Stimulated activated memory B cell treated with anti-CD40 and anti-IgM and Interleukin-4, amounts not matched to agents 10 μg/mL and 1 μg/mL and 100 μg/mL, for 72 hours (primary cell): Measurements from ENCODE around the gene TSTD2.
"Not testable (repeated sequence)": the region's sequence is repeated elsewhere in the genome, so short reads cannot be mapped to it uniquely, and the experiment has no call there.

Experiments
- ATAC-seq: fragments of 150-1000 bp; cut with Tn5 transposase; 2 replicates; pipeline ENCODE4 v1.10.0; 2021
- H3K27ac Mint-ChIP-seq: one replicate; pipeline ENCODE4 v1.8.0; 2022; ENCODE audit warnings: mild to moderate bottlenecking, mixed read lengths
- H3K27me3 Mint-ChIP-seq: one replicate; pipeline ENCODE4 v1.8.0; 2022; ENCODE audit warnings: mixed read lengths
- H3K36me3 Mint-ChIP-seq: one replicate; pipeline ENCODE4 v1.8.0; 2022; ENCODE audit warnings: mixed read lengths
- H3K4me1 Mint-ChIP-seq: one replicate; pipeline ENCODE4 v1.8.0; 2022; ENCODE audit warnings: mixed read lengths
- H3K4me3 Mint-ChIP-seq: one replicate; pipeline ENCODE4 v1.8.0; 2022; ENCODE audit warnings: mild to moderate bottlenecking, moderate library complexity, mixed read lengths
- H3K9me3 Mint-ChIP-seq: one replicate; pipeline ENCODE4 v1.8.0; 2022; ENCODE audit warnings: mixed read lengths

Gene TSTD2

DNA sequence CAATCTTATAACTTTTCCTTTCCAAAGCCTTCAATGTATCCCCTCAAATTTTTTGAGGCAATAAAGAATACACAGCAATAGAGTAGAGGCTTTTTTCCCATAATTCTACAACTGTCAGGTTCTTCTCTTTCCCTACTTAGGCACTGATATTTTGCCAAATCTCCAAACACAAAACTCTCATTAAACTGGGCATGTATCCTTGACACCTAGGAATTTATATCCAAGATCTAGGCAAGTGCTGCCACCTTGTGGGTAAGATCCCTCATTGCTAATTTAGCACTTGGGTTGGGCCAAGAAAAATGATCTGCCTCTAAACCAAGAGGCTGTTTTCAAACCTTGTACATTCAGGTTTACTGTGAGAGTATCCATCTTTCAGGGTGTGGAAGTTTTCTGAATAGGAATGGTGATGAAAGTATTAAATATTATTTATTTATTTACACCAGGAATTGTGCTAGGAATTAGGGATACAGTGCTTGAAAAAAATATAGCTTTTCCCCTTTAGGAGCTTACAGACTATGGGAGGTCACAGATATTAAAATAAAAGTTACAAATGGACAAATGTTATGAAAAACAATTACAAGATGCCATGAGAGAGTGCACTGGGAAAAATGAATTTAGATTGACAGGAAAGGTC, 17.6 kb downstream of the TSTD2 start:
- Mint-ChIP-seq H3K36me3 (peaks cover 49% of the 10 kb centered on the region), H3K4me1 (peaks cover 21% of the 10 kb centered on the region), H3K27me3 (no peaks in the 10 kb centered on the region), H3K27ac (no peak overlapping the region), H3K9me3 (no peaks in the 10 kb centered on the region), H3K4me3 (no peak overlapping the region)
- ATAC-seq = no peak

DNA sequence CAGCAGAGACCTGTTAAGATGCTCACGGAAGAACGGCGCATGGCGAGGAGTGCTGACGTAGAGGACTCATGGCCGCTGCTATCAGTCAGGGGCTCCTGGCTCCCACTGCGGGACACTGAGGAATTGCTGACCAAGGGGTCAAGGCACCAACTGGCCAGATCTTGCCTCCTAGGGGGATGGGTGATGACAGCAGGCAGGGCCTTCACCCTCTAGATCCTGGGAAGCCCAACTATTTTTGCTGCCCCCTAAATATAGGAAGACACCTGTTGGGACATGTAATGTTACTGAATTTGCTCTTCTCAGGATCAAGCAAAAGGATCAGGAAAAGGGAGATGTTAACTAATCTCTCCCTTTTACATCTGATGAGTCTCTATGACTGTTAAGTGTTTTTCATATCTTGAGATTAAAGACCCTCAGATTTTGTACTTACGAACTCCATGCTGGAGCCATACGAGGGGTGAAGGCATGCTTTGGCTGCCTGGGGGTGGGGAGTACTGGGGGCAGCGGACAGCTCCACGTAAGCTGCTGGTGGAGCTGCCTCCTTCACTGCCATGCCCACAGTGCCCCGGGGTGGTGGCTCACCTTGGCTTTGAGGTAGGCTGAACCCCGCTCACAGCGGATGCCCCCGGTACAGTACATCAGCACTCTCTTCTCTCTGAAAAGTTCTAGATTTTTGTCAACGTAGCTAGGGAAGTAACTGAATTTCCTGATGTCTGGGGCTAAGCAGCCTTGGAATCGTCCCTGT, 28.1 kb downstream of the TSTD2 start:
- Mint-ChIP-seq H3K27me3 (no peaks in the 10 kb centered on the region), H3K9me3 (no peaks in the 10 kb centered on the region), H3K27ac (no peak overlapping the region), H3K4me3 (no peak overlapping the region), H3K4me1 (no peaks in the 10 kb centered on the region), H3K36me3 (peaks cover 60% of the 10 kb centered on the region)
- ATAC-seq = no peak

DNA sequence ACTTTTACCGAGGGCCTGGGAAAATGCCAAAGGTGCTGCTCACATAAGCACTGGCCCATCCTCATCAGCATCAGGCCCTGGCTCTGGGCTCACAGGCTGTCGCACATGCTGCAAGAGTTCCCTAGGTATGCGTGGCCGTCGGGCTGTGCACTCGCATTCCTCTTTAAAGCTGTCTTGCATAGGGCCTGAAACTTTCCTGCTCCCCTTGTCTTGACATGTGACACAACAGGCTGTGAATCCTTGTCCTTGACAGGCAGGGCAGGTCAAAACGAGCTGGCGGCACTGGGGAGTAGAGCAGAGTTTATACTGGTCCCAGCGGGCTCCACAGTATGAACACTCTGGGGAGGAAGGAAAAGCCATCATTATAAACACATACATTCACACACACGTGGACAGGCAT, 30.7 kb downstream of the TSTD2 start:
- Mint-ChIP-seq H3K4me3 (no peak overlapping the region), H3K4me1 (peaks cover 6% of the 10 kb centered on the region), H3K9me3 (no peaks in the 10 kb centered on the region), H3K27me3 (no peaks in the 10 kb centered on the region), H3K27ac (no peak overlapping the region), H3K36me3 (peaks cover 55% of the 10 kb centered on the region)
- ATAC-seq = no peak

DNA sequence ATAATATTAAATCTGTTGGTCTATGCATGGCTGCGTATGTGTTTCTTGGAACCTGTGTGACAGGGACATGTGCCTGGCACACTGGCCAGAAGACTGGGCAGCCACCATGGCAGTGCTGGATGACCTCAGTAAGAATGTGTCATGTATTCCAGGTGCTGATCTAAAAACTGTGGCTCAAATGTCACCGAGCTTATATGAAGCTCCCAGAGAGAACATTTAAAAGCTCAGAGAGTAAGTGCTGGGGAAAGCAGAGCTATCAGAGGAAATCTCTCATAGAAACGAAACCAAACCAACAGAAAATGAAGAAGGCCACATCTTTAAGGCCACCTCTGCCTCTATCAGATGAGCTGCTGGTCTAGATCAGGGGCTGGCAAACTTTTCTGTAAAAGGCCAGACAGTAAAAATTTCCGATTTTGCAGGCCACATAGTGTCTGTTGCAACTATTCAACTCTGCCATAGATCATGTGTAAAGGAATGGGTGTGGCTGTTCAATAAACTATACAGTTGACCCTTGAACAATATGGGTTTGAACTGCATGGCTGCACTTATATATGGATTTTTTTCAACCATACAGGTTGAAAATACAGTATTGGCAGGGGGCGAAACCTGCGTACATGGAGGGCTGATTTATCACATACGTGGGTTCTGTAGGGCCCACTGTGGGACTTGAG, 31.8 kb downstream of the TSTD2 start:
- Mint-ChIP-seq H3K4me3 (no peak overlapping the region), H3K4me1 (peaks cover 6% of the 10 kb centered on the region), H3K36me3 (peaks cover 48% of the 10 kb centered on the region), H3K9me3 (no peaks in the 10 kb centered on the region), H3K27ac (no peak overlapping the region), H3K27me3 (no peaks in the 10 kb centered on the region)
- no peak for ATAC-seq

DNA sequence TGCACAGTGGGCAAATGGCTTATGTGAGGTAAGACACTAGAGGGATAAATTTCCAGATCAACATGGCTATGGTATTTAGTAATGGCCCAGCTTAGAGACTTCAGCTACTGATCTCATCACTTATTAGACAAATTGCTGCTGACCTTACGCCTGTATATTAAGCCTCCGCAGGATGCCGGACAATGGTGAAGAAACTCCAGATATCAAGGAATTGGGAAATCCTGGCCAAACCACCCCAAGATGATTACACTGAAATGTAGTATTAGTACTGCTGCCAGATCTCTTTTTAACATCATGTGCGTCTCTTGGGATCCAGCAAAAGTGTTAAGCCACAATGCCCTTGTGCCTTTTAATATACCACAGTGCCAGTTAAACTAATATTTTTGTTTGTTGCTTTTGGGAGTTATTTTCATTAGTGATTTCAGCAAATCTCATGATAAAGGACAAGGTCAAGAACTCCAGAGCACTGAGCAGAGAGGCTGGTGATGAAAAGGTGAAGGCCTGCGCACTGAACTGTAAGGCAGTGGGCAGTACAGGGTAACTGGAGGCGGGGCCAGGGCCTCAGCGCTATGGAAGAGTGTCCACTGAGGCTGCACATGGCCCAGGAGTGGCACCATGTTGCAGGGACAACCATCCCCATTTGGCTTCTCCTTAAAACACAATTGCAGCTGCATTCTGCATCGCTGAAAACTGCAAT, 32.5 kb downstream of the TSTD2 start:
- H3K9me3 Mint-ChIP-seq = no peaks in the 10 kb centered on the region
- ATAC-seq = no peak
- H3K4me1 Mint-ChIP-seq = peaks cover 6% of the 10 kb centered on the region
- H3K27me3 Mint-ChIP-seq = no peaks in the 10 kb centered on the region
- peaks cover 44% of the 10 kb centered on the region for H3K36me3 Mint-ChIP-seq
- no peak overlapping the region for H3K4me3 Mint-ChIP-seq
- no peak overlapping the region for H3K27ac Mint-ChIP-seq

DNA sequence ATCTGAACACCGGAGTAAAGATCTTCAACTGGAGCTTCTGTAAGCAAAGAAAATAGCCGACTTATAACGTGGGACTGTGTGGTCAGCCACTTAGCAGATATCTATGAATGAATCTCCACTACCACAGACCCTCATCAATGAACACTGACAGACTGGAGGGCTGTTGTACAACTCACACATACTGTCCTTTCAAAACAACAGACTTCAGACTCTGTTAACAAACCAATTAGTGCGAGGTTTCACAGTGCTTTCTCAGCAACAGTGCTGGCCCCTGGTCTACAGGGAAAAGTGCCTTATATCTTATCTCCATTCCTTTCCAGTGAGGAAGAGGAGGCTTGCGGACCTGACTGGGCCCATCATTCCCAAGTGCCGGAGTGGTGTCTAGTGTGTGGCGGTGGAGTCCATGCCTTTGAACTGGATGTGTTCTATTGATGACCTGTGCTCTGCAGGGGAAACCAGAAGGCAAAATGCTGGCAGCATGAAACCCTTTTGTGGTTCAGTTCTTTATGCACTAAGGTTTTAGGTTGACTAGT, 33.8 kb downstream of the TSTD2 start:
- Mint-ChIP-seq H3K27me3 (no peaks in the 10 kb centered on the region), H3K4me1 (peaks cover 6% of the 10 kb centered on the region), H3K4me3 (no peak overlapping the region), H3K36me3 (peaks cover 31% of the 10 kb centered on the region), H3K27ac (no peak overlapping the region), H3K9me3 (no peaks in the 10 kb centered on the region)
- no peak for ATAC-seq

DNA sequence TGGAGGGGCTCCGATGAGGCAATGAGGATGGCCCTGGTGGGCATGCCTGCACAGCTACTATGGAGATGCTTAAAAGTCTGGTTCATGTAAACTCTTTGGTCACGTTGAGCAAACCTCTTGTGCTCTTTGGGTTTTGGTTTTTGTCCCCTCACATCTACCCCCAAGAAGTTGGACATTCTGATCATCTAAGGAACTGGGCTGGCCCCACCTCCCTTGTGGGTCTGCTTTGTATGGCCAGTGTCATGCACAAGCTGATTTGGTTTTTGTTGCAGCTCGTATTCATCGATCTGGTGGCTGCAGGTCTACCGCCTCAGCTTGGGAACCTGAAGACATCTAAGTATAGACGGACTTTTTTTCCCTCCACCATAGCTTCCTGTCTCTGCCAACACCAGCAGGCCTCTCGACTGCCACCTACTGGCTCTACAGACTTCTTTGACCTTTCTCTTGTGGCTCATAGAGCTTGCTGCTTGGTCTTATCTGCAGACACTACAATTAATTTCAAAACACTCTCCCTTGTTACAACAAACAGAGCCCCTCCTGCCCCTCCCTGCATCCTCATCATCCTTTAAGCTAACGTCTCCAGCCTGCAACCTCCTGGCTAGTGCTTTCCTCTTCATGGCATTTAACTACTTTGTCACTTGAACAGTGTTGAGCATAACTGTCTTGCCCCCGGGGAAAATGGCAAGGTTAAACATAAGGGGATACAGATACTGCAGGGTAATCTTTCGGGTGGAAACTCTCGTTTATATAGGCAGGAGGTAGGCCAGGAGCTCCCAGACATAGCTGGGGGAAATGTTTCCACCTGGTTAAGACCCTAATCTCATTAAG, 34.5 kb downstream of the TSTD2 start:
- no peak overlapping the region for H3K27ac Mint-ChIP-seq
- peaks cover 10% of the 10 kb centered on the region for H3K4me1 Mint-ChIP-seq
- peaks cover 31% of the 10 kb centered on the region for H3K36me3 Mint-ChIP-seq

DNA sequence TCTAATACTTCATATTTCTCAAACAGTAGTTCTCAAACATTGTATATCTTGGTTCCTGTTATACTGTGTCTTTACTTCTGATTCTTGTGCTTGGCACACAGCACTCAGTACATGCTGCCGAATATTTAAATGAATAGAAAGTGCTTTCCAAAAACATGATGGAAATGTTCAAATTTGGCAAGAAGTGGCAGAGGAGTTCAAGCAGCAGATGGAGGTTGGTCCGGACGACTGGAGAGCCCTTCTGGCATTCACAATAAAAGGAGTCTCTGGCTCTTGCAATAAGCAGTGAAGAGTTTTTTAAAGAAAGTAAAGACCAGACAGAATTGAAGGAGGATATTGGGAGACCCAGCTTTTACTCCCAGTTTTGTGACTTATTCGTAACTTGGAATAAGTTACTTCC, 36.3 kb downstream of the TSTD2 start:
- no peaks in the 10 kb centered on the region for H3K27me3 Mint-ChIP-seq
- peaks cover 14% of the 10 kb centered on the region for H3K4me1 Mint-ChIP-seq
- no peak overlapping the region for H3K27ac Mint-ChIP-seq
- no peaks in the 10 kb centered on the region for H3K9me3 Mint-ChIP-seq
- H3K4me3 Mint-ChIP-seq = no peak overlapping the region
- H3K36me3 Mint-ChIP-seq = peaks cover 15% of the 10 kb centered on the region
- no peak for ATAC-seq

More for the DNA sequence above, 34.5 kb downstream of the TSTD2 start:
- Mint-ChIP-seq H3K4me3 (peak overlapping the region; percentile 47), H3K9me3 (no peaks in the 10 kb centered on the region), H3K27me3 (no peaks in the 10 kb centered on the region)
- ATAC-seq = peak; percentile 84

DNA sequence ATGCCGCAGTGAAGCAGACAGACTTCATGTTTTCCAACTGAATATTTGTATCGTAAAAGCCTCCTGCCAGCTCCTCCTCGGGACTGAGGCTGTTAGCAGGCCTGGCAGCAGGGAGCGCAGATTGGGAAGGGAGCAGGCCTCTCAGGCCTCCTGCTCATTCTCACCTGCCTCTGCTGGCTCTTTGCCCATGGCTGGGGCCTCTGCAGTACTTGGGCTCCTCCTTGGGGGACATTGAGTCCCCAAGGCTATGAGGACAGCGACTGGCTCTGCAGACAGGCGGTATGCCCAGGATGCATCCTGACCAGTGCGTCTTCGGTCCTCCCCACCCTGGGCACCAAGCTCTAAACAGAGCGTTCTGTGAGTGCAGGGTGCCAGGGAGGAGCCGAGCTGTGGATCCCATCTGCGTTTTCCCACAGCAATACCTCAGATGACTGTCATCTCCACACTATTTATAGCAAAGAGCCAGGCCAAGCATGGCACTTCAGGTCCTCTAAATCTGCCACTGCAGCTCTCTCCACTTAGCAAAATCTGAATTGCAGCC, 38.7 kb downstream of the TSTD2 start:
- Mint-ChIP-seq H3K27me3 (peaks cover 8% of the 10 kb centered on the region), H3K4me1 (peaks cover 19% of the 10 kb centered on the region), H3K4me3 (no peak overlapping the region), H3K9me3 (no peaks in the 10 kb centered on the region), H3K27ac (no peak overlapping the region), H3K36me3 (peaks cover 5% of the 10 kb centered on the region)
- no peak for ATAC-seq

DNA sequence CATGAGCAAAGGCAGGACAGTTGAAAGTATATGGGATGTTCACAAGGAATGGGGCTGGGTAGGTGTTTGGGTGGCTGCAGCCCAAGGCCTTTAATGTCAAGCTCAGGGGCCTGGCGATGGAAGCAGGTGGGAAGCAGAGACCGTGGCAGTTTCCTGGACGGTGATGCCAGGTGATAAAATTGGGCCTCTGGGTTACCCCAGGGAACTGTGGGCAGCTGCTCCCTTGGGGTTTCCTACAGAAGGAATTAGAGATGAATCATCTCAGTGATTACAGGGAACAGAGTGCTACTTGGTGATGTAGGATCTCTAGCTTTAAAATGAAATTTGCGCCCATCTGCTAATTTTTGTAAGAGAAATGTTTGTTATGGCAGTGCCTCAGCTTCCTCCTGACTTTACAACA, 39.2 kb downstream of the TSTD2 start:
- ATAC-seq = no peak
- Mint-ChIP-seq H3K4me1 (peaks cover 19% of the 10 kb centered on the region), H3K9me3 (no peaks in the 10 kb centered on the region), H3K27ac (peak overlapping the region; percentile 7), H3K4me3 (no peak overlapping the region), H3K36me3 (peaks cover 5% of the 10 kb centered on the region), H3K27me3 (peaks cover 8% of the 10 kb centered on the region)

DNA sequence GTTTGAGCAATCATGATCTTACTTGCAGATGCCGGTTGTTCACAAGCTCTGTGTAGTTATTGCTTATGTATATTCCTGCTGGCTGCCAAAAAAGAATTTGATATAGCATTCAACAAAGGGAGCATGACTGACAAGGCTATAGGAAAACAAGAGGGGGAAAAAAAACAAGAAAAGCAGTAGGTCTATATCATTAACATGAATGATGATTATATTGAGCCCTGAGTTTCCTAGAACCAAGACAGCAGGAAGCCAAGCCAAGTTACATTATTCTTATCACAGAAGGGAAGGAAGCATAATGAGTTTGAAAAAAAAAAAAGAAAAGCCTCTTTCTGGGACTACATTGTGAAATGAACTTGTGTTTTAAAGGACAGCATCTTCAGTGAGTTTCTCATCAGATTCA, 41.0 kb downstream of the TSTD2 start:
- Mint-ChIP-seq H3K4me1 (peaks cover 14% of the 10 kb centered on the region), H3K27ac (no peak overlapping the region), H3K36me3 (peaks cover 12% of the 10 kb centered on the region), H3K9me3 (no peaks in the 10 kb centered on the region), H3K27me3 (peaks cover 8% of the 10 kb centered on the region), H3K4me3 (no peak overlapping the region)
- no peak for ATAC-seq

DNA sequence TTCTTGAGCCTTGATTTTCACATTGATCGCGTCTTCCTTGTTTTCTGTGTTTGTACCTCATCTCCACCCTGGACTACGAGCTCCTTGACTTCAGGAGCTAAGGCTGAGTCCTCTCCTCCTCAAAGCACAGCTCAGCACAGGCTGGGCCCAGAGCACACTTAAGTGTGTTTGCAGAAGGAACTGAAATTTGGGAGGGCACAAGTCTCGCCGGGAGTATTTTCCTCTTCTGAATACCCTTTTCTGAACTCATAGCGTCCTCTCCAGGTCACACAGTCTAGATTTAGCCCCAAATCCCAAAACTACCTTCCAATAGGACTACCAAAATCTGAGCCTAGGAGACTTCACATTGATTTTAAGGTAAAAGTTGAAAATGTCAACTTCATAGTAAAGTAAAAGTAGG, 41.6 kb downstream of the TSTD2 start:
- Mint-ChIP-seq H3K27ac (no peak overlapping the region), H3K27me3 (peaks cover 8% of the 10 kb centered on the region), H3K9me3 (no peaks in the 10 kb centered on the region), H3K4me1 (peaks cover 14% of the 10 kb centered on the region), H3K4me3 (no peak overlapping the region), H3K36me3 (peaks cover 12% of the 10 kb centered on the region)
- ATAC-seq = no peak

DNA sequence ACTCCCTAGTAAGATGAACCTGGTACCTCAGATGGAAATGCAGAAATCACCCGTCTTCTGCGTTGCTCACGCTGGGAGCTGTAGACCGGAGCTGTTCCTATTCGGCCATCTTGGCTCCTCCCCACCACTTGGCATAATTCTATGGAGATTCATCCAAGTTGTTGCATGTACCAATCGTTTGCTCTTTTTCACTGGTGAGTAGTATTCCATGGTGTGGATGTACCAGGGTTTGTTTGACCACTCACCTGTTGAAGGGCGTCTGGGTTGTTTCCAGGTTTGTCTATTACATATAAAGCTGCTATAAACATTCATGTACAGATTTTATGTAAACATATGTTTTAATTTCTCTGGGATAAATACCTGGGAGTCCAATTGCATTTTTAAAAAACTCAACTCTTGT, 46.3 kb downstream of the TSTD2 start:
- H3K27ac Mint-ChIP-seq, H3K4me1 Mint-ChIP-seq, H3K4me3 Mint-ChIP-seq, H3K27me3 Mint-ChIP-seq, ATAC-seq, H3K9me3 Mint-ChIP-seq: not testable (repeated sequence)
- H3K36me3 Mint-ChIP-seq = peaks cover 12% of the 10 kb centered on the region

DNA sequence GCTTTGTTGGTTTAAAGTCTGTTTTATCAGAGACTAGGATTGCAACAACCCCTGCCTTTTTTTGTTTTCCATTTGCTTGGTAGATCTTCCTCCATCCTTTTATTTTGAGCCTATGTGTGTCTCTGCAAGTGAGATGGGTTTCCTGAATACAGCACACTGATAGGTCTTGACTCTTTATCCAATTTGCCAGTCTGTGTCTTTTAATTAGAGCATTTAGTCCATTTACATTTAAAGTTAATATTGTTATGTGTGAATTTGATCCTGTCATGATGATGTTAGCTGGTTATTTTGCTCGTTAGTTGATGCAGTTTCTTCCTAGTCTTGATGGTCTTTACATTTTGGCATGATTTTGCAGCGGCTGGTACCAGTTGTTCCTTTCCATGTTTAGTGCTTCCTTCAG, 48.4 kb downstream of the TSTD2 start:
- H3K4me3 Mint-ChIP-seq, ATAC-seq, H3K27ac Mint-ChIP-seq, H3K9me3 Mint-ChIP-seq, H3K4me1 Mint-ChIP-seq, H3K27me3 Mint-ChIP-seq, H3K36me3 Mint-ChIP-seq: not testable (repeated sequence)
